Left ventricle myocardium inferior (tissue), 1 donor: ENCODE data around the gene PLCB2. TPM values are rescaled to one million over a fixed set of nuclear protein-coding genes. Genes with fewer than 3 reads are reported as not detected.
A peak's percentile ranks its signal among the peaks of the same experiment; 100 is the strongest.

Source experiments
- DNase-seq: peaks from one replicate; pipeline ENCODE4 v3.0.0-alpha.2; 2020
- H3K27ac ChIP-seq: fragments of 200-600 bp; replicated peaks from 2 replicates; pipeline ENCODE4 v1.8.0; 2021
- H3K27me3 ChIP-seq: fragments of 200-600 bp; 2 replicates; pipeline ENCODE4 v1.8.0; 2021; ENCODE audit warnings: low read depth
- H3K36me3 ChIP-seq: fragments of 200-600 bp; 2 replicates; pipeline ENCODE4 v1.8.0; 2021
- H3K4me1 ChIP-seq: fragments of 200-600 bp; 2 replicates; pipeline ENCODE4 v1.8.0; 2021
- H3K4me3 ChIP-seq: fragments of 200-600 bp; 2 replicates; pipeline ENCODE4 v1.8.0; 2021; ENCODE audit warnings: mild to moderate bottlenecking, moderate library complexity
- H3K9me3 ChIP-seq: fragments of 200-600 bp; replicated peaks from 2 replicates; pipeline ENCODE4 v1.8.0; 2021
- intact Hi-C: fragments of 100-400 bp; cut with micrococcal nuclease; formaldehyde crosslinking; loops from one replicate; pipeline ENCODE4 v1.11.0; 2022
- total RNA-seq: library from RNA; stranded (reverse); fragmentation: NEBNext Ultra II Directional; extraction: Animal tissue kit (Norgen Biotek cat#: 25700); gene quantifications from one replicate; pipeline ENCODE4 v1.2.1, GENCODE V29; 2021
- TF ChIP-seq, protein P1 (sequence below): fragments of 200-600 bp; IDR thresholded peaks from 2 replicates; pipeline ENCODE4 v1.8.0; 2021; ENCODE audit warnings: antibody characterized with exemption, mild to moderate bottlenecking, borderline replicate concordance
- donor health status: DM: no; HTN: yes; CAD: no; lungs with severe emphysema.

Gene PLCB2
- total RNA-seq, 1 donor from 2014 or later: 8.5 TPM

DNA sequence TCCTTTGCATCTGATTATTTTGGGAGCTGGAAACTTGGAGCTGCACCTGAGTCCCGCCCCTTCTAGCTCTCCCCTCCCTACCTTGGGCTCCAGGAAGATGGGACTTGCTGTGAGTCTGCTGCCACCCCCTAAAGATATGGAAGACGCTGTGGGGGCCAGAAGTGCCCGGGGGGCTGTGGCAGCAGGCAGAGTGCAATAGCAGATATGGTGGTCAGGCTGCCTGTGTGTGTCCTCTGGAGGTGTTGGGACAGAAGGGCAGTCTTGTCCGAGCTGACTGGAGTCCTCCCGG lies 68.4 kb downstream of the PLCB2 start:
- H3K27me3 ChIP-seq: peaks cover 33% of the 10 kb centered on the region
- no peak for DNase-seq
- TF ChIP-seq, protein P1, sequence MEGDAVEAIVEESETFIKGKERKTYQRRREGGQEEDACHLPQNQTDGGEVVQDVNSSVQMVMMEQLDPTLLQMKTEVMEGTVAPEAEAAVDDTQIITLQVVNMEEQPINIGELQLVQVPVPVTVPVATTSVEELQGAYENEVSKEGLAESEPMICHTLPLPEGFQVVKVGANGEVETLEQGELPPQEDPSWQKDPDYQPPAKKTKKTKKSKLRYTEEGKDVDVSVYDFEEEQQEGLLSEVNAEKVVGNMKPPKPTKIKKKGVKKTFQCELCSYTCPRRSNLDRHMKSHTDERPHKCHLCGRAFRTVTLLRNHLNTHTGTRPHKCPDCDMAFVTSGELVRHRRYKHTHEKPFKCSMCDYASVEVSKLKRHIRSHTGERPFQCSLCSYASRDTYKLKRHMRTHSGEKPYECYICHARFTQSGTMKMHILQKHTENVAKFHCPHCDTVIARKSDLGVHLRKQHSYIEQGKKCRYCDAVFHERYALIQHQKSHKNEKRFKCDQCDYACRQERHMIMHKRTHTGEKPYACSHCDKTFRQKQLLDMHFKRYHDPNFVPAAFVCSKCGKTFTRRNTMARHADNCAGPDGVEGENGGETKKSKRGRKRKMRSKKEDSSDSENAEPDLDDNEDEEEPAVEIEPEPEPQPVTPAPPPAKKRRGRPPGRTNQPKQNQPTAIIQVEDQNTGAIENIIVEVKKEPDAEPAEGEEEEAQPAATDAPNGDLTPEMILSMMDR: no peak
- H3K4me3 ChIP-seq: peak overlapping the region; percentile 57
- H3K27ac ChIP-seq: no peak overlapping the region
- intact Hi-C loops: no loop called here
- no peaks in the 10 kb centered on the region for H3K36me3 ChIP-seq
- H3K9me3 ChIP-seq: no peaks in the 10 kb centered on the region
- H3K4me1 ChIP-seq: peaks cover 11% of the 10 kb centered on the region

DNA sequence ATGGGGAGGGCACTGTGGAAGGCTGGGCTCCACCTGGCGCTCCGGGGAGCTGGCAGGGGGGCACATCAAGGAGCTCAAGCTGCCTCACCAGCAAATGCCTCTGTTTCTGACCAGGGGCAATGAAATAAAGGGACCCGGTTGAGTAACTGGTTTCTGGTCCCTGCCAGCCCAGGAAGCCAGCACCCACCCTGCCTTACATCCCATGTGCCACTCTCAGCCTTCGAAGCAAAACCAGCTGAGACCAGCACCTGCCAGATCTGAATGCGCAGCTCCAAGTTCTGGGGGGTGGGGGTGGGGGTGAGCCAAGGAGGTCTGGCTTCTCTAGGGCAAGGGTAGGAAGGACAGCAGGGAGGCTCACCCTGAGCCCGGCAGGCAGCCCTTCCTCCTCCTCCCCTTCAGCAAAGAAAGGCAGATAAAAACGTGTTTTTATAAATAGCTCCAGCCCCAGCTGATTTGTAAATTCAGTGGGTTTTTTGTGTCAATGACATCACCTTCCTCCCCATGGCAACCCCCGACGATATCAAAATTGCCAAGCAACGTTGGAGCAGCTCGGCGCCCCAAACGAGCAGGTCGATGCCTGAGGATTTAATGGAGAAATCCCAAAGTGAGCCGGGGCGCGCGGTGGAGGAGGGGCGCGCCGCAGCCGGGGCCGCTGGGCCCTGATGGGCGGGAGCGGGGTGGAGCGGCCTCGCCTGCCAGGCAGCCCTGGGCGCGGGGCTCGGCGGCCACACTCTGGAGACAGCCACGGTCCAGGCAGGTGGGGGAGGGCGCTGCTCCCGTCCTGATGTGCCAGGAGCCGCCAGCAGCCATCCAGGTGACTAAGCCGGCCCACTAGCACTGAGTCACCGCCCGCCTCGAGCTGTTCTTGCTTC lies 69.0 kb downstream of the PLCB2 start, which contains the start of gene PAK6:
Gene PAK6 (plus strand): TSS at position 532 of the 872 bp plus-strand sequence. CDS start 25,723 bp downstream, outside the sequence.
- no peak for DNase-seq
- Histone ChIP-seq H3K4me1 (peaks cover 11% of the 10 kb centered on the region), H3K36me3 (no peaks in the 10 kb centered on the region), H3K27ac (no peak within 1 kb of the TSS), H3K27me3 (peaks cover 33% of the 10 kb centered on the region), H3K4me3 (peak within 1 kb of the TSS; percentile 57), H3K9me3 (no peaks in the 10 kb centered on the region)
- TF ChIP-seq, protein P1: no peak
- intact Hi-C loops: no loop called here

Other genes with a start within 250 kb of the PLCB2 start
- 3.1 TPM for gene BMF, start 199.1 kb downstream of the PLCB2 start, total RNA-seq
- gene BUB1B, start 146.9 kb downstream of the PLCB2 start, total RNA-seq: 0.85 TPM
- 8.2 TPM for gene PAK6, start 68.9 kb downstream of the PLCB2 start, total RNA-seq
- gene ANKRD63, start 24.9 kb downstream of the PLCB2 start, total RNA-seq: not detected
- gene INAFM2, start 15.8 kb upstream of the PLCB2 start, total RNA-seq: 52.7 TPM
- 155 TPM for gene CCDC9B, start 33.0 kb upstream of the PLCB2 start, total RNA-seq
- gene PHGR1, start 43.1 kb upstream of the PLCB2 start, total RNA-seq: not detected
- 3.0 TPM for gene DISP2, start 50.3 kb upstream of the PLCB2 start, total RNA-seq
- 9.0 TPM for gene KNSTRN, start 74.8 kb upstream of the PLCB2 start, total RNA-seq
- gene IVD, start 97.9 kb upstream of the PLCB2 start, total RNA-seq: 106 TPM
- gene BAHD1, start 133.0 kb upstream of the PLCB2 start, total RNA-seq: 17.1 TPM
- 8.4 TPM for gene CHST14, start 163.0 kb upstream of the PLCB2 start, total RNA-seq